Smooth muscle cell (in vitro differentiated cells): Measurements from ENCODE around the gene HES5. TPM values are rescaled to one million over a fixed set of nuclear protein-coding genes. Genes with fewer than 3 reads are reported as not detected.
"Not testable (repeated sequence)": the region's sequence is repeated elsewhere in the genome, so short reads cannot be mapped to it uniquely, and the experiment has no call there.

Experiments
- DNase-seq: peaks from one replicate; lab custom pipeline; 2025; ENCODE audit not compliant: unreplicated experiment; lab: John Stamatoyannopoulos, UW
- H2AFZ ChIP-seq: fragments of 200-600 bp; sonication (generic); 2 replicates; pipeline ENCODE4 v1.6.0; 2016; ENCODE audit warnings: antibody characterized with exemption, low read depth, mild to moderate bottlenecking
- H3F3A ChIP-seq: fragments of 200-600 bp; sonication (generic); 2 replicates; pipeline ENCODE4 v1.6.0; 2017; ENCODE audit warnings: antibody characterized with exemption, low read depth
- H3K27ac ChIP-seq: fragments of 200-600 bp; sonication (generic); 2 replicates; pipeline ENCODE4 v1.5.1; 2016; ENCODE audit warnings: low read depth, mild to moderate bottlenecking
- H3K27me3 ChIP-seq: fragments of 200-600 bp; sonication (generic); 2 replicates; pipeline ENCODE4 v1.6.1; 2016; ENCODE audit warnings: low read depth, mild to moderate bottlenecking
- H3K36me3 ChIP-seq: fragments of 200-600 bp; sonication (generic); 2 replicates; pipeline ENCODE4 v1.5.1; 2016; ENCODE audit warnings: low read depth
- H3K4me1 ChIP-seq: fragments of 200-600 bp; sonication (generic); 2 replicates; pipeline ENCODE4 v1.5.1; 2016; ENCODE audit warnings: low read depth
- H3K4me2 ChIP-seq: fragments of 200-600 bp; sonication (generic); 2 replicates; pipeline ENCODE4 v1.6.0; 2016; ENCODE audit warnings: mild to moderate bottlenecking
- H3K4me3 ChIP-seq: fragments of 200-600 bp; sonication (generic); 2 replicates; pipeline ENCODE4 v1.5.1; 2016; ENCODE audit warnings: mild to moderate bottlenecking
- H3K79me2 ChIP-seq: fragments of 200-600 bp; sonication (generic); 2 replicates; pipeline ENCODE4 v1.6.0; 2016; ENCODE audit warnings: low read depth, mild to moderate bottlenecking
- H3K9ac ChIP-seq: fragments of 200-600 bp; sonication (generic); 2 replicates; pipeline ENCODE4 v1.6.0; 2016; ENCODE audit warnings: low read depth
- H3K9me3 ChIP-seq: fragments of 200-600 bp; sonication (generic); replicated peaks from 2 replicates; pipeline ENCODE4 v1.5.1; 2016; ENCODE audit warnings: low read depth
- H4K20me1 ChIP-seq: fragments of 200-600 bp; sonication (generic); 2 replicates; pipeline ENCODE4 v1.6.0; 2016; ENCODE audit warnings: low read depth
- CTCF ChIP-seq: fragments of 200-600 bp; sonication (generic); IDR thresholded peaks from 2 replicates; pipeline ENCODE4 v1.5.1; 2017; ENCODE audit warnings: borderline replicate concordance, mild to moderate bottlenecking, antibody characterized with exemption; ENCODE audit not compliant: insufficient read depth, poor library complexity, severe bottlenecking
- WGBS: methylation state at CpG from one replicate; pipeline ENCODE4 v1.1.7; 2016; ENCODE audit warnings: low lambda C conversion rate; 5-methylcytosine and 5-hydroxymethylcytosine counted together
- polyA plus RNA-seq: library from polyadenylated mRNA; unstranded; fragments of >200 nt; fragmentation: Nextera tagmentation; extraction: Ambion mirVana; gene quantifications from 2 replicates; pipeline ENCODE4 v1.2.1, GENCODE V29; 2016
- total RNA-seq: library from RNA; depleted of rRNA; stranded (reverse); fragments of >200 nt; gene quantifications from 2 replicates; pipeline ENCODE4 v1.2.3, GENCODE V29; 2014

HES5 gene
- total RNA-seq = 1.6 TPM in 1 of 2 replicates, not detected in the other
- 1.3 and 1.7 TPM in 2 replicates for polyA plus RNA-seq

GRCh38 chr1:2529784-2530512 is at the start of gene HES5:
Gene HES5, minus strand, starts transcription at chr1:2530263. Its CDS starts 99 bp downstream, at chr1:2530164.
- Histone ChIP-seq H3K9me3 (no peaks in the 10 kb centered on the region), H3K79me2 (peaks cover 11% of the 10 kb centered on the region), H3K4me2 (peak within 1 kb of the TSS; percentile 85), H4K20me1 (peaks cover 11% of the 10 kb centered on the region), H3K4me1 (peaks cover 41% of the 10 kb centered on the region), H2AFZ (no peak within 1 kb of the TSS), H3K27ac (no peak within 1 kb of the TSS), H3K27me3 (peaks cover 51% of the 10 kb centered on the region), H3F3A (no peaks in the 10 kb centered on the region), H3K9ac (no peak within 1 kb of the TSS), H3K4me3 (peak within 1 kb of the TSS; percentile 30), H3K36me3 (no peaks in the 10 kb centered on the region)
- WGBS = 4% methylated on average over 77 of the region's 91 CpGs
- no peak for TF ChIP-seq CTCF
- DNase-seq = no peak

GRCh38 chr1:2578758-2579118 is 48.7 kb upstream of the HES5 start:
- Histone ChIP-seq H3K4me3 (no peak overlapping the region), H3K79me2 (no peaks in the 10 kb centered on the region), H3K4me1 (no peaks in the 10 kb centered on the region), H2AFZ (peak overlapping the region; percentile 73), H3K9me3 (no peaks in the 10 kb centered on the region), H3K27ac (peak overlapping the region; percentile 62), H3F3A (no peaks in the 10 kb centered on the region), H4K20me1 (no peaks in the 10 kb centered on the region), H3K36me3 (no peaks in the 10 kb centered on the region), H3K9ac (no peak overlapping the region), H3K27me3 (no peaks in the 10 kb centered on the region), H3K4me2 (no peak overlapping the region)
- DNase-seq = no peak
- WGBS = 54% methylated on average over 4 of the region's 4 CpGs
- no peak for TF ChIP-seq CTCF

GRCh38 chr1:2577565-2578075 is 47.6 kb upstream of the HES5 start:
- not testable (repeated sequence) for H3K4me2 ChIP-seq, H3K27me3 ChIP-seq, DNase-seq, H4K20me1 ChIP-seq, H3F3A ChIP-seq, H3K36me3 ChIP-seq, H3K79me2 ChIP-seq, H3K9ac ChIP-seq, H3K4me1 ChIP-seq, H3K4me3 ChIP-seq, H3K9me3 ChIP-seq
- WGBS = 90% methylated on average over 23 of the region's 23 CpGs
- peak overlapping the region; percentile 73 for H2AFZ ChIP-seq
- peak overlapping the region; percentile 44 for H3K27ac ChIP-seq

- TF ChIP-seq CTCF = no peak
- H3K36me3 ChIP-seq = no peaks in the 10 kb centered on the region
- no peaks in the 10 kb centered on the region for H3K9me3 ChIP-seq
- no peak for DNase-seq
- H3K4me1 ChIP-seq = no peaks in the 10 kb centered on the region
- 94% methylated on average over 22 of the region's 23 CpGs for WGBS
- no peaks in the 10 kb centered on the region for H4K20me1 ChIP-seq
- no peak overlapping the region for H2AFZ ChIP-seq
- no peak overlapping the region for H3K4me2 ChIP-seq
- H3F3A ChIP-seq = no peaks in the 10 kb centered on the region
- no peak overlapping the region for H3K27ac ChIP-seq
- H3K4me3 ChIP-seq = no peak overlapping the region
- H3K79me2 ChIP-seq = no peaks in the 10 kb centered on the region
- no peaks in the 10 kb centered on the region for H3K27me3 ChIP-seq
- no peak overlapping the region for H3K9ac ChIP-seq
These were observed 46.0 kb upstream of the HES5 start for GRCh38 chr1:2575801-2576663.
